ENCODE data around the gene RIF1.

- TF ChIP-seq, protein P1, sequence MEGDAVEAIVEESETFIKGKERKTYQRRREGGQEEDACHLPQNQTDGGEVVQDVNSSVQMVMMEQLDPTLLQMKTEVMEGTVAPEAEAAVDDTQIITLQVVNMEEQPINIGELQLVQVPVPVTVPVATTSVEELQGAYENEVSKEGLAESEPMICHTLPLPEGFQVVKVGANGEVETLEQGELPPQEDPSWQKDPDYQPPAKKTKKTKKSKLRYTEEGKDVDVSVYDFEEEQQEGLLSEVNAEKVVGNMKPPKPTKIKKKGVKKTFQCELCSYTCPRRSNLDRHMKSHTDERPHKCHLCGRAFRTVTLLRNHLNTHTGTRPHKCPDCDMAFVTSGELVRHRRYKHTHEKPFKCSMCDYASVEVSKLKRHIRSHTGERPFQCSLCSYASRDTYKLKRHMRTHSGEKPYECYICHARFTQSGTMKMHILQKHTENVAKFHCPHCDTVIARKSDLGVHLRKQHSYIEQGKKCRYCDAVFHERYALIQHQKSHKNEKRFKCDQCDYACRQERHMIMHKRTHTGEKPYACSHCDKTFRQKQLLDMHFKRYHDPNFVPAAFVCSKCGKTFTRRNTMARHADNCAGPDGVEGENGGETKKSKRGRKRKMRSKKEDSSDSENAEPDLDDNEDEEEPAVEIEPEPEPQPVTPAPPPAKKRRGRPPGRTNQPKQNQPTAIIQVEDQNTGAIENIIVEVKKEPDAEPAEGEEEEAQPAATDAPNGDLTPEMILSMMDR (IDR thresholded peaks at IDR 0.05; ENCODE audit: low read depth, low read length), result no peak
- no peak for TF ChIP-seq POLR2A (IDR thresholded peaks at IDR 0.05; ENCODE audit: extremely low read depth, insufficient read length)
Observed at GRCh38 chr2:151483546-151483945, 73.8 kb downstream of the RIF1 start.
